ENCODE measurements around the gene NRG3.

NRG3 gene

GRCh38 chr10:82680608-82681007 is 805.6 kb downstream of the NRG3 start:
- no peaks in the 10 kb centered on the region for H3K9me2 ChIP-seq (replicated peaks; ENCODE audit: control insufficient read depth, low read length)
- H3K4me3 ChIP-seq (ENCODE audit: low read length), result no peak overlapping the region
- no peaks in the 10 kb centered on the region for H3K36me3 ChIP-seq (ENCODE audit: control insufficient read depth, low read length)
- TF ChIP-seq EZH2phosphoT487 (IDR thresholded peaks at IDR 0.05; ENCODE audit: borderline replicate concordance, low read length), result no peak
- no peaks in the 10 kb centered on the region for H4K20me1 ChIP-seq (ENCODE audit: control insufficient read depth, insufficient read depth, low read depth, low read length)
- H3K4me1 ChIP-seq (ENCODE audit: control insufficient read depth, low read length), result no peaks in the 10 kb centered on the region
- H3K27ac ChIP-seq (ENCODE audit: low read depth, low read length), result no peak overlapping the region
- H3K27me3 ChIP-seq (ENCODE audit: control insufficient read depth, low read length), result no peaks in the 10 kb centered on the region
- H3K4me2 ChIP-seq (ENCODE audit: low read length), result no peak overlapping the region
- H3F3A ChIP-seq (ENCODE audit: control insufficient read depth, insufficient read depth), result no peaks in the 10 kb centered on the region
- no peaks in the 10 kb centered on the region for H3K9me3 ChIP-seq (ENCODE audit: control insufficient read depth, insufficient read depth, low read length)
- H3K79me2 ChIP-seq (ENCODE audit: control insufficient read depth, low read length), result no peaks in the 10 kb centered on the region

DNA sequence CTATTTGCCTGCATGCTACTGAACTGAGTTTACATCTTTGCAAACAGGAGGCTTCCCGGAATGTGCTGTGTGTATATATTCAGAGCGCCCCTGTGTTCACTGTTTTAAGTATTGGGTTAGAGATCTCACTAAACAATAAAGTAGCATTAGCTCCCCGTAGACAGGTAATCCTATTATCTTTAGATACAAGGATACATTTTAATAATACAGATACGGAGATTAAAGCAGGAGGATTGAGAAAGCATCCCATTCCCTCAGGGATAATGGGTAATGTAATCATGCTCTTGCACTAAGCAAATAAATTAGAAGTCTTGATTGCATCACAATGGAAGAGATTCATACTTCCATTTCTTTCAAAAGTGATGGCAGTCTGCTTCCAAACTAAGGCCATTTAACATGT is 809.0 kb downstream of the NRG3 start:
- TF ChIP-seq CTCF (IDR thresholded peaks at IDR 0.05; ENCODE audit: low read depth, low read length, poor library complexity, severe bottlenecking), result no peak
- no peak for TF ChIP-seq EZH2phosphoT487 (IDR thresholded peaks at IDR 0.05; ENCODE audit: borderline replicate concordance, low read length)

GRCh38 chr10:82685087-82685486 is 810.1 kb downstream of the NRG3 start:
- Histone ChIP-seq H3K4me1 (ENCODE audit: control insufficient read depth, low read length) (no peaks in the 10 kb centered on the region), H3K27me3 (ENCODE audit: control insufficient read depth, low read length) (no peaks in the 10 kb centered on the region), H3K4me2 (ENCODE audit: low read length) (no peak overlapping the region), H4K20me1 (ENCODE audit: control insufficient read depth, insufficient read depth, low read depth, low read length) (no peaks in the 10 kb centered on the region), H3K9me2 (replicated peaks; ENCODE audit: control insufficient read depth, low read length) (no peaks in the 10 kb centered on the region), H3K36me3 (ENCODE audit: control insufficient read depth, low read length) (no peaks in the 10 kb centered on the region), H3K27ac (ENCODE audit: low read depth, low read length) (no peak overlapping the region), H3F3A (ENCODE audit: control insufficient read depth, insufficient read depth) (no peaks in the 10 kb centered on the region), H3K9me3 (ENCODE audit: control insufficient read depth, insufficient read depth, low read length) (no peaks in the 10 kb centered on the region), H3K4me3 (ENCODE audit: low read length) (no peak overlapping the region), H3K79me2 (ENCODE audit: control insufficient read depth, low read length) (no peaks in the 10 kb centered on the region)
- TF ChIP-seq EZH2phosphoT487 (IDR thresholded peaks at IDR 0.05; ENCODE audit: borderline replicate concordance, low read length), result no peak
- no peak for TF ChIP-seq CTCF (IDR thresholded peaks at IDR 0.05; ENCODE audit: low read depth, low read length, poor library complexity, severe bottlenecking)

More for the DNA sequence above, 809.0 kb downstream of the NRG3 start:
- Histone ChIP-seq H3F3A (ENCODE audit: control insufficient read depth, insufficient read depth) (no peaks in the 10 kb centered on the region), H3K4me1 (ENCODE audit: control insufficient read depth, low read length) (no peaks in the 10 kb centered on the region), H3K4me2 (ENCODE audit: low read length) (no peak overlapping the region), H3K9me2 (replicated peaks; ENCODE audit: control insufficient read depth, low read length) (no peaks in the 10 kb centered on the region), H3K36me3 (ENCODE audit: control insufficient read depth, low read length) (no peaks in the 10 kb centered on the region), H3K27me3 (ENCODE audit: control insufficient read depth, low read length) (no peaks in the 10 kb centered on the region), H4K20me1 (ENCODE audit: control insufficient read depth, insufficient read depth, low read depth, low read length) (no peaks in the 10 kb centered on the region), H3K4me3 (ENCODE audit: low read length) (no peak overlapping the region), H3K27ac (ENCODE audit: low read depth, low read length) (no peak overlapping the region), H3K9me3 (ENCODE audit: control insufficient read depth, insufficient read depth, low read length) (no peaks in the 10 kb centered on the region), H3K79me2 (ENCODE audit: control insufficient read depth, low read length) (no peaks in the 10 kb centered on the region)

- Histone ChIP-seq H3K27me3 (ENCODE audit: control insufficient read depth, low read length) (no peaks in the 10 kb centered on the region), H3K27ac (ENCODE audit: low read depth, low read length) (no peak overlapping the region), H3K79me2 (ENCODE audit: control insufficient read depth, low read length) (no peaks in the 10 kb centered on the region), H3K36me3 (ENCODE audit: control insufficient read depth, low read length) (no peaks in the 10 kb centered on the region), H3K4me2 (ENCODE audit: low read length) (no peak overlapping the region), H3K4me1 (ENCODE audit: control insufficient read depth, low read length) (no peaks in the 10 kb centered on the region), H3K4me3 (ENCODE audit: low read length) (no peak overlapping the region), H3F3A (ENCODE audit: control insufficient read depth, insufficient read depth) (no peaks in the 10 kb centered on the region), H3K9me2 (replicated peaks; ENCODE audit: control insufficient read depth, low read length) (no peaks in the 10 kb centered on the region), H3K9me3 (ENCODE audit: control insufficient read depth, insufficient read depth, low read length) (0 out of 2 replicates have a peak, but pooled peaks cover 4% of the 10 kb centered on the region), H4K20me1 (ENCODE audit: control insufficient read depth, insufficient read depth, low read depth, low read length) (no peaks in the 10 kb centered on the region)
- TF ChIP-seq EZH2phosphoT487 (IDR thresholded peaks at IDR 0.05; ENCODE audit: borderline replicate concordance, low read length) (no peak), CTCF (IDR thresholded peaks at IDR 0.05; ENCODE audit: low read depth, low read length, poor library complexity, severe bottlenecking) (no peak)
These were observed 816.2 kb downstream of the NRG3 start for GRCh38 chr10:82691211-82691610.

Measured in DOHH2 (cell line).